ENCODE results near the gene FHOD1. TPM values are rescaled to one million over a fixed set of nuclear protein-coding genes. Genes with fewer than 3 reads are reported as not detected.

FHOD1 gene
- total and polyA plus RNA-seq, 9 of the 15 experiments (the other 6 are each of a cell fraction or from before 2014, with no cell fraction given), result 18.7 to 126 (median 32.3) TPM

DNA sequence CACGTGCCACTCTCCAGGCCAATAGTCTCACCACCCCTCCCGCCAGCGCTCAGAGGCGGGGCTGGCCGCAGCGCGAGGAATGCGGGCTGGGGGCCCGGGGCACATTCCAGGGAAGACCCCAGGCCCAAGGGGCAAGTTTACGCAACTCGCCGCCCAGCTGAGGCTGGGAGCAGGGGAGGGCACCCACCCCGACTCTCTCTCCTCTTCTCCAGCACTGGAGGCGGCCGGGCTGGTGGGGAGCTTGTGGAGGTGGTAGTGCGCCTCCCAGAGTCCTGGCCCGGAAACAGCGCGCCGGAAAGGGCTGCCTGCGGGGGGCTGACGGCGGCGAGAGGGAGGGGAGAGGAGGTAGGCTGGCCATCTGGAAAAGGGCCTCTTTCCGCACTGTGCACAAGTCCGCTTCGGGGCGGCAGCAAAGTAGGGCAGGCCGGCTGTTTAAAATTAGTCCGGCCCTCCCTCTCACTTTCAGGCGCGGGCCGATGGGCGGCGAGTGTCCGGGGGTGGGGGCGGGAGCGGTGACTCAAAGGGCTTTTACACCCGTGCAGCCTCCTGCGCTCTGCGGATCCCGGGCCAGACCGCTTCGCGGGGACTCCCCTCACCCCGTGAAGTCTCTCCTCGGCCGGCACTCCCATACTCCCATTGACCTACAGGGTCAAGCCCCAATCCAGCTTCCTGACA, 1.1 kb downstream of the FHOD1 start (continued):
- TF ChIP-seq, protein P1, sequence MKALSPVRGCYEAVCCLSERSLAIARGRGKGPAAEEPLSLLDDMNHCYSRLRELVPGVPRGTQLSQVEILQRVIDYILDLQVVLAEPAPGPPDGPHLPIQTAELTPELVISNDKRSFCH (CRISPR knock-in tag; IDR thresholded peaks at IDR 0.05), result no peak
- TF ChIP-seq, protein P1 (tag; IDR thresholded peaks at IDR 0.05), result no peak
- TF ChIP-seq NR3C1 (CRISPR knock-in tag; IDR thresholded peaks at IDR 0.05) (no peak), CREB3 (tag; conservative IDR thresholded peaks at IDR 0.05; ENCODE audit: low read depth) (no peak), PHF20 (IDR thresholded peaks at IDR 0.05; ENCODE audit: partially characterized antibody) (peak; percentile 64), RNF2 (IDR thresholded peaks at IDR 0.05) (peak; percentile 66), RUNX1 (IDR thresholded peaks at IDR 0.05; ENCODE audit: low read depth) (no peak), RREB1 (CRISPR knock-in tag; IDR thresholded peaks at IDR 0.05) (no peak), JUND (IDR thresholded peaks at IDR 0.05; ENCODE audit: borderline replicate concordance, low read depth, low read length) (peak; percentile 22; the same call in 1 of the 2 replicates), JUND (tag; IDR thresholded peaks at IDR 0.05; ENCODE audit: borderline replicate concordance, low read depth, low read length) (no peak), ZNF785 (CRISPR knock-in tag; IDR thresholded peaks at IDR 0.05) (no peak), ADNP (tag; IDR thresholded peaks at IDR 0.05) (no peak), CCAR2 (IDR thresholded peaks at IDR 0.05; ENCODE audit: low read depth, low read length) (no peak), LEF1 (IDR thresholded peaks at IDR 0.05) (0 out of 2 replicates have a peak, but pooled peaks have one; percentile 26), ATF4 (CRISPR knock-in tag; IDR thresholded peaks at IDR 0.05) (no peak), POLR2AphosphoS2 (IDR thresholded peaks at IDR 0.05; ENCODE audit: low read length) (no peak), NR2C2 (CRISPR knock-in tag; IDR thresholded peaks at IDR 0.05) (no peak), NR2C2 (tag; IDR thresholded peaks at IDR 0.05) (no peak), SLC30A9 (CRISPR knock-in tag; IDR thresholded peaks at IDR 0.05) (no peak), GATAD2B (IDR thresholded peaks at IDR 0.05; ENCODE audit: borderline replicate concordance) (peak; percentile 56; the same call in 1 of the 2 replicates), HDAC1 (IDR thresholded peaks at IDR 0.05) (no peak)
- TF ChIP-seq, protein P2, sequence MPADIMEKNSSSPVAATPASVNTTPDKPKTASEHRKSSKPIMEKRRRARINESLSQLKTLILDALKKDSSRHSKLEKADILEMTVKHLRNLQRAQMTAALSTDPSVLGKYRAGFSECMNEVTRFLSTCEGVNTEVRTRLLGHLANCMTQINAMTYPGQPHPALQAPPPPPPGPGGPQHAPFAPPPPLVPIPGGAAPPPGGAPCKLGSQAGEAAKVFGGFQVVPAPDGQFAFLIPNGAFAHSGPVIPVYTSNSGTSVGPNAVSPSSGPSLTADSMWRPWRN (IDR thresholded peaks at IDR 0.05; ENCODE audit: low read depth), result no peak

Measured in K562 (cell line).